Kidney (tissue), 14 donors: ENCODE measurements around the gene UBXN6. TPM values are rescaled to one million over a fixed set of nuclear protein-coding genes. Genes with fewer than 3 reads are reported as not detected.

Experiments
- DNase-seq, 5 donors: peaks; one replicate each; pipeline ENCODE4 v3.0.0-alpha.2; 2013 to 2020
- FAIRE-seq: peaks from 2 replicates; lab custom pipeline; 2012; peaks lifted over from hg19 to GRCh38; lab: Jason Lieb, UNC
- H3K27ac ChIP-seq, 2 donors: one replicate each; pipeline ENCODE4 v1.7.0; 2013; ENCODE audit warnings: low read depth in 2 of 2, low read length in 2 of 2, inconsistent platforms in 1 of 2
- H3K27me3 ChIP-seq: one replicate; pipeline ENCODE4 v1.7.1; 2013; ENCODE audit warnings: low read length, inconsistent platforms; ENCODE audit not compliant: control insufficient read depth, insufficient read depth
- H3K36me3 ChIP-seq, 3 donors: one replicate each; pipeline versions ENCODE4 v1.7.0 to v1.7.1; 2013; ENCODE audit warnings: low read length in 3 of 3, control low read depth in 1 of 3, inconsistent platforms in 1 of 3; ENCODE audit not compliant: insufficient read depth in 3 of 3, control insufficient read depth in 2 of 3
- H3K4me1 ChIP-seq, 3 donors: one replicate each; pipeline versions ENCODE4 v1.7.0 to v1.7.1; 2013; ENCODE audit warnings: low read length in 3 of 3, inconsistent platforms in 1 of 3, low read depth in 1 of 3; ENCODE audit not compliant: control insufficient read depth in 2 of 3, insufficient read depth in 2 of 3
- H3K4me3 ChIP-seq, 3 donors: one replicate each; pipeline versions ENCODE4 v1.7.0 to v1.8.1; 2013; ENCODE audit warnings: low read length in 3 of 3, control low read depth in 1 of 3, inconsistent platforms in 1 of 3
- H3K9ac ChIP-seq, 3 donors: one replicate each; pipeline versions ENCODE4 v1.7.0 to v1.7.1; 2013; ENCODE audit warnings: low read length in 3 of 3, control low read depth in 1 of 3, inconsistent platforms in 1 of 3
- H3K9me3 ChIP-seq, 3 donors: one replicate each; pipeline versions ENCODE4 v1.7.0 to v1.7.1; 2013; ENCODE audit warnings: low read length in 3 of 3, control low read depth in 1 of 3, inconsistent platforms in 1 of 3; ENCODE audit not compliant: control insufficient read depth in 2 of 3, insufficient read depth in 1 of 3
- intact Hi-C: fragments of 100-400 bp; cut with DNase I; formaldehyde crosslinking; loops from one replicate; pipeline ENCODE4 v1.11.1; 2022
- polyA plus RNA-seq: library from polyadenylated mRNA; stranded (reverse); fragments of 350-450 nt; fragmentation: Illumina TruSeq; extraction: RNeasy Lipid Tissue Mini Kit (QIAGEN cat#74804); gene quantifications from one replicate; pipeline ENCODE4 v1.2.3, GENCODE V29; 2014; ENCODE audit warnings: low read depth, low replicate concordance; ENCODE audit not compliant: insufficient read depth
- total RNA-seq: library from RNA; stranded (reverse); fragmentation: NEBNext Ultra II Directional; extraction: Animal tissue kit (Norgen Biotek cat#: 25700); gene quantifications from one replicate; pipeline ENCODE4 v1.2.1, GENCODE V29; 2021
- TF ChIP-seq, protein P1 (sequence below): IDR thresholded peaks from 3 replicates; pipeline ENCODE4 v1.5.1; 2012; ENCODE audit warnings: mild to moderate bottlenecking, moderate library complexity, borderline replicate concordance; ENCODE audit not compliant: insufficient read depth; ENCODE audit errors: extremely low read depth
- donor health status: control.
- donor health status: control.
- donor health status: control.
- donor health status: control.
- donor health status: control.
- donor health status: DM: yes; HTN: yes; CAD: no.
- donor health status: Normal renal cell carcinoma (clear cell type).

The UBXN6 gene
- total and polyA plus RNA-seq, 2 donors from 2014 or later, result 110 to 177 TPM

DNA sequence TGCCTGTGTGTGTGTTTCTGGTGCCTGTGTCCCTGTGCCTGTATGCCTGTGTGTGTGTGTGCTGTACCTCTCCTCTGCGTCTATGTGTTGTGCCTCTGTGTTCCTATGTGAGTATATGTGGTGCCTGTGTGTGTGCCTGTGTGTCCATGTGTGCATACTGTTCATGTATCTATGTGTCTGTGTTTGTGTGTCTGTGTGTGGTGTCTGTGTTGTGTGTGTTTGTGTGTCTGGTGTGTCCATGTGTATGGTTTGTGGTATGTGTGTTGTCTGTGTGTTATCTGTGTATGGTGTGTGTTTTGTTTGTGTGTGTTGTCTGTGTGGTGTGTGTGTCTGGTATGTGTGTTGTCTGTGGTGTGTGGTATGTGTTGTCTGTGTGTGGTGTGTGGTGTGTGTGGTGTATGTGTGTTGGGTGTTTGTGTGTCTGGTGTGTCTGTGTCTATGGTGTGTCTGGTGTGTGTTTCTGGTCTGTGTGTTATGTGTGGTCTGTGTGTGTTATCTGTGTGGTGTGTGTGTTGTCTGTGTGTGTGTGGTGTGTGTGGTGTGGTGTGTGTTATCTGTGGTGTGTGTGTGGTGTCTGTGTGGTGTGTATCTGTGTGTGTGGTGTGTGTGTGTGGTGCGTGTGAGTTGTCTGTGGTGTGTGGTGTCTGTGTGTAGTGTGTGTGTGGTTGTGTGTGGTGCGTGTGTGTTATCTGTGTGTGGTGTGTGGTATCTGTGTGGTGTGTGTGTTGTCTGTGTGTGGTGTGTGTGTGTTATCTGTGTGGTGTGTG, 34.9 kb upstream of the UBXN6 start:
- TF ChIP-seq, protein P1, sequence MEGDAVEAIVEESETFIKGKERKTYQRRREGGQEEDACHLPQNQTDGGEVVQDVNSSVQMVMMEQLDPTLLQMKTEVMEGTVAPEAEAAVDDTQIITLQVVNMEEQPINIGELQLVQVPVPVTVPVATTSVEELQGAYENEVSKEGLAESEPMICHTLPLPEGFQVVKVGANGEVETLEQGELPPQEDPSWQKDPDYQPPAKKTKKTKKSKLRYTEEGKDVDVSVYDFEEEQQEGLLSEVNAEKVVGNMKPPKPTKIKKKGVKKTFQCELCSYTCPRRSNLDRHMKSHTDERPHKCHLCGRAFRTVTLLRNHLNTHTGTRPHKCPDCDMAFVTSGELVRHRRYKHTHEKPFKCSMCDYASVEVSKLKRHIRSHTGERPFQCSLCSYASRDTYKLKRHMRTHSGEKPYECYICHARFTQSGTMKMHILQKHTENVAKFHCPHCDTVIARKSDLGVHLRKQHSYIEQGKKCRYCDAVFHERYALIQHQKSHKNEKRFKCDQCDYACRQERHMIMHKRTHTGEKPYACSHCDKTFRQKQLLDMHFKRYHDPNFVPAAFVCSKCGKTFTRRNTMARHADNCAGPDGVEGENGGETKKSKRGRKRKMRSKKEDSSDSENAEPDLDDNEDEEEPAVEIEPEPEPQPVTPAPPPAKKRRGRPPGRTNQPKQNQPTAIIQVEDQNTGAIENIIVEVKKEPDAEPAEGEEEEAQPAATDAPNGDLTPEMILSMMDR, result no peak
- Histone ChIP-seq H3K4me3 (peak overlapping the region in 1 of 3 donors; percentile 7), H3K4me1 (peaks cover 0 to 3% (median 0%) of the 10 kb centered on the region in 3 donors), H3K9ac (no peak overlapping the region), H3K27ac (no peak overlapping the region), H3K9me3 (peaks cover 0 to 3% (median 0%) of the 10 kb centered on the region in 3 donors), H3K27me3 (no peaks in the 10 kb centered on the region), H3K36me3 (peaks cover 7 to 28% (median 13%) of the 10 kb centered on the region in 3 donors)
- intact Hi-C loops, result no loop called here
- FAIRE-seq, result no peak
- no peak for DNase-seq

DNA sequence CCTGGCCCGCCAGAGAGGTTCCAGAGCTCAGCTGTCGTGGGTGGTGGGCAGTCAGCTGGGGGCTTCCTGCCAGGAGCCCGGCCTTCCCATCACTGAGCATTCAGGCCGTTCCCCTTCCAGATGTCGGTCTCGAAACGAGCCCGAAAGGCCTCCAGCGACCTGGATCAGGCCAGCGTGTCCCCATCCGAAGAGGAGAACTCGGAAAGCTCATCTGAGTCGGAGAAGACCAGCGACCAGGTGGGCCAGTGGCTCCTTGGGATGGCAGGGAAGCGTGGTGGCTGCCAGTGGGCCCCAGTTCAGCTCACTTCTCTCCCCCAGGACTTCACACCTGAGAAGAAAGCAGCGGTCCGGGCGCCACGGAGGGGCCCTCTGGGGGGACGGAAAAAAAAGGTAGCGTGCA, 33.9 kb upstream of the UBXN6 start:
- Histone ChIP-seq H3K9ac (no peak overlapping the region), H3K27ac (no peak overlapping the region), H3K36me3 (peaks cover 7 to 28% (median 13%) of the 10 kb centered on the region in 3 donors), H3K4me3 (no peak overlapping the region), H3K9me3 (peaks cover 0 to 3% (median 0%) of the 10 kb centered on the region in 3 donors), H3K4me1 (peaks cover 0 to 3% (median 0%) of the 10 kb centered on the region in 3 donors), H3K27me3 (no peaks in the 10 kb centered on the region)
- no peak for DNase-seq
- TF ChIP-seq, protein P1, result no peak
- intact Hi-C loops, result no loop called here
- FAIRE-seq, result no peak

DNA sequence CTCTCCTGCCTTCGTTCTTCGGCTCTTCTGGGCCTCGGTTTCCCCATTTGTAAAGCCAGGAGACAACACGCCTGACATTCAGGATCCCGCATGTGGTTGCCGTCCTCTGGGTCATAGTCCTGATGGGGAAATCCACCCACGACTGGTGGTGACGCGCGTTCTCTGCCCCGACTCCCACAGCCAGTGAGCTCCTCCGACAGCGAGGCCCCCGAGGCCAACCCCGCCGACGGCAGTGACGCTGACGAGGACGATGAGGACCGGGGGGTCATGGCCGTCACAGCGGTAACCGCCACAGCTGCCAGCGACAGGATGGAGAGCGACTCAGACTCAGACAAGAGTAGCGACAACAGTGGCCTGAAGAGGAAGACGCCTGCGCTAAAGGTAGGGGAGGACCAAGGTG, 30.9 kb upstream of the UBXN6 start:
- Histone ChIP-seq H3K36me3 (peaks cover 7 to 19% (median 13%) of the 10 kb centered on the region in 3 donors), H3K27me3 (no peaks in the 10 kb centered on the region), H3K4me3 (no peak overlapping the region), H3K27ac (no peak overlapping the region), H3K9me3 (peaks cover 0 to 3% (median 0%) of the 10 kb centered on the region in 3 donors), H3K4me1 (peaks cover 0 to 3% (median 0%) of the 10 kb centered on the region in 3 donors), H3K9ac (no peak overlapping the region)
- DNase-seq (no peak), FAIRE-seq (no peak)
- intact Hi-C loops, result no loop called here
- TF ChIP-seq, protein P1, result no peak
